ENCODE data around the gene C5orf58.

Gene C5orf58

GRCh38 chr5:170256571-170256970, 23.8 kb downstream of the C5orf58 start:
- DNase-seq (ENCODE audit: low read depth) = no peak

- DNase-seq (ENCODE audit: low read depth) = no peak
Measured at GRCh38 chr5:170257370-170257769, 24.6 kb downstream of the C5orf58 start.

GRCh38 chr5:170261528-170262043, 28.8 kb downstream of the C5orf58 start:
- no peak for DNase-seq (ENCODE audit: low read depth)

GRCh38 chr5:170262061-170263045, 29.6 kb downstream of the C5orf58 start:
- DNase-seq (ENCODE audit: low read depth) = no peak

GRCh38 chr5:170263906-170264305, 31.1 kb downstream of the C5orf58 start:
- no peak for DNase-seq (ENCODE audit: low read depth)

- no peak for DNase-seq (ENCODE audit: low read depth)
Measured at GRCh38 chr5:170265522-170265921, 32.7 kb downstream of the C5orf58 start.

- no peak for DNase-seq (ENCODE audit: low read depth)
Measured at GRCh38 chr5:170266570-170267381, 34.0 kb downstream of the C5orf58 start.

GRCh38 chr5:170267431-170268152, 34.8 kb downstream of the C5orf58 start:
- DNase-seq (ENCODE audit: low read depth) = peak; percentile 18

GRCh38 chr5:170268153-170268689, 35.4 kb downstream of the C5orf58 start:
- DNase-seq (ENCODE audit: low read depth) = no peak

- DNase-seq (ENCODE audit: low read depth) = no peak
Measured at GRCh38 chr5:170268884-170269283, 36.1 kb downstream of the C5orf58 start.

GRCh38 chr5:170269579-170269978, 36.8 kb downstream of the C5orf58 start:
- no peak for DNase-seq (ENCODE audit: low read depth)

GRCh38 chr5:170270293-170271069, 37.7 kb downstream of the C5orf58 start:
- DNase-seq (ENCODE audit: low read depth) = no peak

- no peak for DNase-seq (ENCODE audit: low read depth)
Measured at GRCh38 chr5:170273968-170274710, 41.4 kb downstream of the C5orf58 start.

GRCh38 chr5:170275376-170275994, 42.7 kb downstream of the C5orf58 start:
- no peak for DNase-seq (ENCODE audit: low read depth)

GRCh38 chr5:170276140-170276539, 43.4 kb downstream of the C5orf58 start:
- DNase-seq (ENCODE audit: low read depth) = no peak

- DNase-seq (ENCODE audit: low read depth) = no peak
Measured at GRCh38 chr5:170277867-170278281, 45.1 kb downstream of the C5orf58 start.

- no peak for DNase-seq (ENCODE audit: low read depth)
Measured at GRCh38 chr5:170278611-170279458, 46.0 kb downstream of the C5orf58 start.

GRCh38 chr5:170279459-170279817, 46.7 kb downstream of the C5orf58 start:
- no peak for DNase-seq (ENCODE audit: low read depth)

GRCh38 chr5:170280011-170280493, 47.3 kb downstream of the C5orf58 start:
- DNase-seq (ENCODE audit: low read depth) = no peak

All from GM04504 (cell line).